Right lobe of liver (tissue), 6 donors: ENCODE results near the gene PDK3. TPM values are rescaled to one million over a fixed set of nuclear protein-coding genes. Genes with fewer than 3 reads are reported as not detected.

Source experiments
- ATAC-seq, 4 donors: fragments of 200-7000 bp; cut with Tn5 transposase; one replicate each; pipeline ENCODE4 v1.9.1; 2020; ENCODE audit warnings: mild to moderate bottlenecking in 4 of 4, moderate library complexity in 4 of 4
- DNase-seq, 3 donors: peaks; one replicate each; pipeline ENCODE4 v3.0.0-alpha.2; 2020
- H3K27ac ChIP-seq, 3 donors: fragments of 200-600 bp; one replicate each; pipeline ENCODE4 v1.8.0; 2022
- H3K27me3 ChIP-seq, 2 donors: fragments of 200-600 bp; one replicate each; pipeline ENCODE4 v1.8.0; 2022
- H3K36me3 ChIP-seq, 4 donors: fragments of 200-600 bp; sonication (generic) in 1 of 4; one replicate each; pipeline versions ENCODE4 v1.5.1 to v1.8.0; 2017 to 2022; ENCODE audit warnings: control low read depth in 1 of 4
- H3K4me1 ChIP-seq, 4 donors: fragments of 200-600 bp; sonication (generic) in 1 of 4; one replicate each; pipeline versions ENCODE4 v1.5.1 to v1.8.0; 2017 to 2022; ENCODE audit warnings: control low read depth in 1 of 4
- H3K4me3 ChIP-seq, 3 donors: fragments of 200-600 bp; one replicate each; pipeline ENCODE4 v1.8.0; 2022
- H3K9me3 ChIP-seq, 4 donors: fragments of 200-600 bp; sonication (generic) in 1 of 4; one replicate each; pipeline versions ENCODE4 v1.5.1 to v1.8.0; 2017 to 2022; ENCODE audit warnings: control low read depth in 1 of 4
- POLR2A ChIP-seq: fragments of 450-650 bp; IDR thresholded peaks from one replicate; pipeline ENCODE4 v1.6.1; 2017; ENCODE audit warnings: antibody characterized with exemption, mild to moderate bottlenecking
- WGBS: methylation state at CpG from one replicate; pipeline ENCODE4 v1.1.6; 2018; ENCODE audit warnings: low coverage, low lambda C conversion rate; ENCODE audit not compliant: insufficient coverage; ENCODE audit errors: missing lambda C conversion rate; 5-methylcytosine and 5-hydroxymethylcytosine counted together
- intact Hi-C, 2 donors: fragments of 100-400 bp; cut with DNase I; formaldehyde crosslinking; loops; one replicate each; pipeline versions ENCODE4 v1.11.2 to v1.14.1; 2022
- total RNA-seq, 6 experiments: library from RNA; depleted of rRNA in 2 of 6; stranded (reverse); fragments of >200 nt in 2 of 6; fragmentation: NEBNext Ultra II Directional in 3 of 6; extraction: Animal tissue kit (Norgen Biotek cat#: 25700) in 3 of 6; gene quantifications; one replicate each; pipeline versions ENCODE4 v1.1.0 to v1.2.4, GENCODE V29; 2016 to 2023
- TF ChIP-seq, protein P1 (sequence below), 4 donors: fragments of 200-600 bp in 3 of 4; fragments of 450-650 bp in 1 of 4; IDR thresholded peaks; one replicate each; pipeline versions ENCODE4 v1.5.1 to v1.8.0; 2016 to 2022; ENCODE audit warnings: antibody characterized with exemption in 4 of 4, mild to moderate bottlenecking in 2 of 4
- donor health status: DM: no; HTN: yes; CAD: no.
- donor health status: DM: no; HTN: no; CAD: no.
- donor health status: DM: no; HTN: no; CAD: no.
- donor health status: DM: no; HTN: yes; CAD: no.
- donor health status: DM: no; HTN: yes; CAD: no.

PDK3 gene
- total RNA-seq, 6 experiments from 2014 or later, result 8.6 to 17.5 (median 11.3) TPM

DNA sequence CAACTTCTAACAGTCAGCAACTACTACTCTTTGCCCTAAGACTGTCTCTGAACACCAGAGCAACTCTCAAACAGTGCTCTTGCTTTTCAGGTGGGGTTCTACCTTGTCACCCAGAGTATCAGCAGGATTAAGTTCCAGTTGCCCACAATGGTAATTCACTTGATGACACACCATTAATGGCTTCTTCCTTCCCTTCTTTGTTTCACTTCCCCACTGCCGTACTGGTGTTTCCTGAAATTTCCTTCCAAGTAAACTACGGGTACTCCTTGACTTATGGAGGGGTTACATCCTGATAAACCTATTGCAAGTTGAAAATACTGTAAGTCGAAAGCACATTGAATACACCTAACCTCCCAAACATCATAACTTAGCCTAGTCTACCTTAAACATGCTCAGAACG lies 36.6 kb upstream of the PDK3 start:
- Histone ChIP-seq H3K36me3 (no peaks in the 10 kb centered on the region), H3K27me3 (no peaks in the 10 kb centered on the region), H3K4me1 (peaks cover 0 to 4% (median 0%) of the 10 kb centered on the region in 4 donors), H3K27ac (no peak overlapping the region), H3K4me3 (no peak overlapping the region), H3K9me3 (no peaks in the 10 kb centered on the region)
- 50% methylated on average over 4 of the region's 4 CpGs for WGBS
- TF ChIP-seq POLR2A, result no peak
- TF ChIP-seq, protein P1, sequence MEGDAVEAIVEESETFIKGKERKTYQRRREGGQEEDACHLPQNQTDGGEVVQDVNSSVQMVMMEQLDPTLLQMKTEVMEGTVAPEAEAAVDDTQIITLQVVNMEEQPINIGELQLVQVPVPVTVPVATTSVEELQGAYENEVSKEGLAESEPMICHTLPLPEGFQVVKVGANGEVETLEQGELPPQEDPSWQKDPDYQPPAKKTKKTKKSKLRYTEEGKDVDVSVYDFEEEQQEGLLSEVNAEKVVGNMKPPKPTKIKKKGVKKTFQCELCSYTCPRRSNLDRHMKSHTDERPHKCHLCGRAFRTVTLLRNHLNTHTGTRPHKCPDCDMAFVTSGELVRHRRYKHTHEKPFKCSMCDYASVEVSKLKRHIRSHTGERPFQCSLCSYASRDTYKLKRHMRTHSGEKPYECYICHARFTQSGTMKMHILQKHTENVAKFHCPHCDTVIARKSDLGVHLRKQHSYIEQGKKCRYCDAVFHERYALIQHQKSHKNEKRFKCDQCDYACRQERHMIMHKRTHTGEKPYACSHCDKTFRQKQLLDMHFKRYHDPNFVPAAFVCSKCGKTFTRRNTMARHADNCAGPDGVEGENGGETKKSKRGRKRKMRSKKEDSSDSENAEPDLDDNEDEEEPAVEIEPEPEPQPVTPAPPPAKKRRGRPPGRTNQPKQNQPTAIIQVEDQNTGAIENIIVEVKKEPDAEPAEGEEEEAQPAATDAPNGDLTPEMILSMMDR (IDR thresholded peaks at IDR 0.05), result no peak
- DNase-seq, result no peak
- ATAC-seq, result peak in 2 of 4 donors; percentile 21 to 27
- intact Hi-C loops, result no loop called here

GRCh38 chrX:24435060-24435459 lies 30.0 kb upstream of the PDK3 start:
- no peak overlapping the region for H3K4me3 ChIP-seq
- DNase-seq (no peak), ATAC-seq (no peak)
- H3K27ac ChIP-seq, result no peak overlapping the region
- H3K9me3 ChIP-seq, result no peaks in the 10 kb centered on the region
- no peak for TF ChIP-seq POLR2A
- TF ChIP-seq, protein P1 (IDR thresholded peaks at IDR 0.05), result no peak
- intact Hi-C loops, result no loop called here
- H3K36me3 ChIP-seq, result no peaks in the 10 kb centered on the region
- no peaks in the 10 kb centered on the region for H3K4me1 ChIP-seq
- no peaks in the 10 kb centered on the region for H3K27me3 ChIP-seq

GRCh38 chrX:24443918-24444317 lies 21.2 kb upstream of the PDK3 start:
- Histone ChIP-seq H3K9me3 (no peaks in the 10 kb centered on the region), H3K27me3 (no peaks in the 10 kb centered on the region), H3K4me3 (no peak overlapping the region), H3K4me1 (no peaks in the 10 kb centered on the region), H3K36me3 (no peaks in the 10 kb centered on the region), H3K27ac (no peak overlapping the region)
- DNase-seq, result no peak
- TF ChIP-seq, protein P1 (IDR thresholded peaks at IDR 0.05), result no peak
- TF ChIP-seq POLR2A, result no peak
- intact Hi-C loops, result no loop called here
- ATAC-seq, result no peak
- 45% methylated on average over 3 of the region's 4 CpGs for WGBS

DNA sequence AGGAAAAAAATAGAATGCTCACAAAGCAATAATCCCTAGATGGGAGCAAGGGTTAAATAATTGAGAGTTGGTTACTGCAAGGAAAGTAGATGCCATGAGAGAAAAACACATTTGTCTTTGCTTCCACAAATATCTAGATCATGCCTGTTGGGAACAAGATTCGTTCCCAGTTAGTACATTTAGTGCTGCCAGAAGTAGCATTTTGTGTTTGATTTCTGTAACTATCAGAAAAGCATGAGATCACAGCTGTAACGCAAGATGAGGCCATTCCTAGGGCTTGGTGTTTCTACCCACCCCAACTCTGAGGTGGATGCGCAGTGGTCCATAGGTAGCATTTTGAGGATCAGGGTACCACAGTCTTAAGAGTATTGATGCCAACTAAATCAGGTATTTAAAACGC lies 20.4 kb upstream of the PDK3 start:
- no peak overlapping the region for H3K4me3 ChIP-seq
- H3K27me3 ChIP-seq, result no peaks in the 10 kb centered on the region
- 60% methylated on average over 4 of the region's 4 CpGs for WGBS
- no peaks in the 10 kb centered on the region for H3K4me1 ChIP-seq
- no peak for ATAC-seq
- intact Hi-C loops, result no loop called here
- no peaks in the 10 kb centered on the region for H3K9me3 ChIP-seq
- H3K27ac ChIP-seq, result no peak overlapping the region
- DNase-seq, result no peak
- H3K36me3 ChIP-seq, result no peaks in the 10 kb centered on the region
- no peak for TF ChIP-seq POLR2A
- TF ChIP-seq, protein P1 (IDR thresholded peaks at IDR 0.05), result no peak

- intact Hi-C loops, result no loop called here
- WGBS, result 72% methylated on average over 3 of the region's 3 CpGs
- Histone ChIP-seq H3K27ac (no peak overlapping the region), H3K9me3 (no peaks in the 10 kb centered on the region), H3K4me3 (no peak overlapping the region), H3K4me1 (no peaks in the 10 kb centered on the region), H3K36me3 (no peaks in the 10 kb centered on the region), H3K27me3 (no peaks in the 10 kb centered on the region)
- DNase-seq (no peak), ATAC-seq (no peak)
- TF ChIP-seq, protein P1 (IDR thresholded peaks at IDR 0.05), result no peak
- no peak for TF ChIP-seq POLR2A
Measured at GRCh38 chrX:24448762-24449250, 16.3 kb upstream of the PDK3 start.
